Measurements from ENCODE around the gene AREL1. TPM values are rescaled to one million over a fixed set of nuclear protein-coding genes. Genes with fewer than 3 reads are reported as not detected.

The AREL1 gene
- total RNA-seq, 1 donor from 2014 or later, result 40.8 TPM

GRCh38 chr14:74658535-74659131 lies 54.2 kb downstream of the AREL1 start:
- DNase-seq (ENCODE audit: low spot score), result no peak

DNA sequence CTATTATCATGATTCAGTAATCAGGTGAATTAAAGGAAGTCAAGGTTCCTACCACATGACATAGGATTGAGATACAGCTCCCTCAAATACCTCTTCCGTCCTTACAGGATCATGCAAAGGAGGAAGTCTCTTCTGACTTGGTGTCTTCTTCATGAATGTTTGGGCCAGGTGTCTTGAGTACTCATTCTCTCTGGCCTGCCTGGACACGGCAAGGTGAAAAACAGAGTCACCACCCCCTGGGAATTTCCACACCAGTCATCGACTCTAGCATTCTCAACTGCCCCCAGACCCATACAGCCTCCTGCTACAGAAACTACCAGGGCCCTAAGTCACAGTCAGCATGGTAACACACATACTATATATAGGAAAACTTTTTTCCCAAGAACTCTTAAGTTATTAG lies 55.9 kb downstream of the AREL1 start:
- DNase-seq (ENCODE audit: low spot score), result no peak

GRCh38 chr14:74655599-74656395 lies 57.1 kb downstream of the AREL1 start:
- no peak for DNase-seq (ENCODE audit: low spot score)

DNA sequence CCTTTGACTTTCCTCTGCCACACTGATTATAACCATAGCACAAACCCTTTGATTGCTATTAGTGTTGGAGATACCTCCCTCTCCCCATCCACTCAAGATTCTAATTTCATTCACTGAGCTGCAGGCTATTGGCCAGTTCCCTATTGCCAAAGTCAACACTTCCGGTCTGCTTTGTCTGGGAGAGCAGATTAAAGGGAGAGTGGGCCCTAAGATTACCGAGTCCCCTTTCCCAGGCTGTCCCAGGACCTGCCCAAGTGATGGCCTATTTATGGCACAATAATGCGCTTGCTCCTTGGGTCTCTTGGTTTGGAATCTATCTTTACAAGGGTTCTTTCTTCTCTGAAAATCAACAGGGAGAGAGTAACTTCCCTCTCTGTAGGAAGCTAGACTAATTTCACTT lies 57.9 kb downstream of the AREL1 start:
- DNase-seq (ENCODE audit: low spot score), result no peak

DNA sequence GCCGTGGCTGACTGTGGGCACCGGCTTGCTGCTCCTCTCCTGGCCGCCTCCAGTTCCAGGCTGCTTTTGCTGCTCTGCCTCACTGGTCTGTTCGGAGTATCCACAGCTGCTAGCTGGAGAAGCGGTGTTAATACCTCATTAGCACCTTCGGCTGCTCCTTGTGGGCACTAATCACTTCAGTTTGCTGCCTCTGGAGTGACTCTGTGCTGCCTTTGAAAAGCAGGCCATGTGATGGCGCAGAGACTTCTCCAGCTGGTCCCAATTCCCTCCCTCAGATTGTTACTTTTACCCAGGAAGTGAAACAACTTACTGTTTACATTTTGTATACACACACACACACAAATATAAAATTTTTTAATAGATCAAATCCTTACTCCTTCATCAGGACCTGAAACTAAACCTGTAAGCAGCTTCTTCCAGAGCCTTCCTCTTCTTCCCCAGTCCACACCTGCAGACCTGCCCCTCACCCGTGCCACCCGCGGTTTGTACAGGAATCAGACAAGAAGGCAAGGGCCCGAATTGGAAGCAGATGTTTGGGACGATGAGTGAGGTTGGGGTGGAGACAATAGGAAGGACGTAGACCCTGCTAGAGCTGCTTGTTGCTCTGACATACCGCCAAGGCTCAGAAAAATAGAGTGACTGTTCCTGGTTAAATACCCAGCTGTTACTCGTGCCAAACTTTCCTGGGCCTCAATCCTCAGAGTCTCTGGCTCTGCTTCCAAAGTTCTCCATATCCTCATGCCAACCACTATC lies 59.3 kb downstream of the AREL1 start:
- DNase-seq (ENCODE audit: low spot score), result no peak

DNA sequence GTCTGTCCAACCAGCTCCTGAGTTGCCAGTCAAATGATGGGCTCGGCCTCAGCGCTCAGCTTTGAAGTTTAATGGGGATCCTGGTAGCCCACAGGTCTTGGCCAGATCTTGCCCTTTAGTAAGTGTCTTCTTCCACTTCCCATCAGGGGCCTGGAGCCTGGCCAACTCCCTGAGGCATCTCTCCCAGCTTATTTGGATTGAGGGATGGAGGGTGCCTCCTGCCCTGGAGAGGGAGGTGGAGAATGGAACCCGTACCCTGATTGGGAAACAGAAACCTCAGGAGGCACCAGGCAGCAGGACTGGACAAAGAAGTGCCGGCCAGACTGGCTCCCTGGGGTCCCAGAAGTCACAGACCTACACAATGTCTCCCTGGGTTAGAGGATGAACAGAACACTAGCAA lies 60.3 kb downstream of the AREL1 start:
- DNase-seq (ENCODE audit: low spot score), result no peak

- DNase-seq (ENCODE audit: low spot score), result no peak
These were observed 61.8 kb downstream of the AREL1 start for GRCh38 chr14:74650927-74651686.

GRCh38 chr14:74649673-74650072 lies 63.2 kb downstream of the AREL1 start:
- no peak for DNase-seq (ENCODE audit: low spot score)

DNA sequence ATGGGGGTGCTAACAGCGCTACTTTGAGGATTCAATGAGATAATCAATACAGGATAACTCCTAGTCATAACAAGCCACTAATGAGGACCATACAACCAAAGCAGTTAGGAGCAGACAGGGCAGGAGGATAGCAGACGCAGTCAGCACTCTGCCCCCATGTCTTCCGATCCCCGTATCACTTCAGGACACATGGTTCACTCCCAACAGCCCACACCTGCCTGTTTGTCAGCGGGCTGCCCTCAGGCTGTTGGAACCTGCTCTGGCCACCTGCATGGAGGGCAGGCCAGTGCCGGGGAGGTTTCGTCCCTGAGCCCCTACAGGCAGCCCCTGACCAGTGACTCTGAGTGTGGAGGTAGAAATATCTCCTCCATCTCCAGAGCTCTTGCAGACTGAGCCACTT lies 63.7 kb downstream of the AREL1 start:
- DNase-seq (ENCODE audit: low spot score), result no peak

DNA sequence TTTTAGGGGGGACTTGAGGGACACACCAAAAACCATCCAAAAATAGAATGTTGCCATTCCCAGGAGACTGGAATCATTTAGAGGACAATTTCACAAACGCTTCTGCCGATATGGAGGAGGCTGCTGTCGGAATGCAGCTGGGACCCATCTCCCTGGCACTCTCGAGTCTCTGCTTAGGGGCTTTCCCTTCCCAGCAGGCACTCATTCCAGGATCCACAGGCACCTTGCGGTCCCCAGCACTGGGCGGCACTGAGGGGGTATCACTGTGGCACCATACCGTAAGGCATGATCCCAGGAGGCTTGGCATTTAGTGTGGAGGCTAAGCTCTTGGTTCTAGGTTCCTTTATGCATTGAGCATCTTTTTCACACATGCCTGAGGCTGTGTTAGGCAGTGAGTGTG lies 64.3 kb downstream of the AREL1 start:
- no peak for DNase-seq (ENCODE audit: low spot score)

DNA sequence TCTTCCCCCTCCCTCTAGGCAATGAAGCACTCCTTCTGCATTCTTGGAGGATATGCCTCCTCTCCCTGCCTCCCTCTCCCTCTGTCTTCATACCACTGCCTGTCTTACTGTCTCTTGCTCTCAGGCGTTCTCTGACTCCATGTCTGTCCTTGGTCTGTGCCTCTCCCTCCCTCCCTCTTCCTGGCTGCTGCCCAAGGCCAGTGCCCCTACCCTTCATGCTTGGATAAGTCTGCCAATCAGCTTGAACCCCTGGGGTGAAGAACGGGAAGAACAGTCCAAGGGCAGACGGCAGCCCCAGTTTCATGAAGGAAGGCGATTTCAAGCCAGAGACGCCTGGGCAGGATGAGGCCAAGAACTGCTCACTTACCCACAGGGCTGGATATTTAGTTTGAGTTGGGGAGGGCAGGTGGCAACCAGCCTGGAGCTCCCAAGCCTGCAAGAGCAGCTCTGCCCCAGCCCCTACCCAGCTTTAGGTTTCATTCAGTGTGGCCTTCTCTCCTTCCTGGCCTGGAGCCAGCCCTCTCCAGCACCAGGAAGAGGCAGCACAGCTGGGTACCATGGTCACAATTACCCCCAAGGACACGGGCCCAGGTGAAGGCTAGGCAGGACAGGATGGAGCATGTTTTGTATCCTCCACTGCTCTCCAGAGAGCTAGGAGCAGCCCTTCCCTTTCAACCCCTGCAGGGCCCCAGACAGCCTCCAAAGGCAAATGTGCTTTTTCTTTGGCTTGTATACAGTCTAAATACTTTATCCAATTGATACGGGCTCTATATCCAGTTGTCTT lies 65.0 kb downstream of the AREL1 start:
- DNase-seq (ENCODE audit: low spot score), result peak; percentile 62

DNA sequence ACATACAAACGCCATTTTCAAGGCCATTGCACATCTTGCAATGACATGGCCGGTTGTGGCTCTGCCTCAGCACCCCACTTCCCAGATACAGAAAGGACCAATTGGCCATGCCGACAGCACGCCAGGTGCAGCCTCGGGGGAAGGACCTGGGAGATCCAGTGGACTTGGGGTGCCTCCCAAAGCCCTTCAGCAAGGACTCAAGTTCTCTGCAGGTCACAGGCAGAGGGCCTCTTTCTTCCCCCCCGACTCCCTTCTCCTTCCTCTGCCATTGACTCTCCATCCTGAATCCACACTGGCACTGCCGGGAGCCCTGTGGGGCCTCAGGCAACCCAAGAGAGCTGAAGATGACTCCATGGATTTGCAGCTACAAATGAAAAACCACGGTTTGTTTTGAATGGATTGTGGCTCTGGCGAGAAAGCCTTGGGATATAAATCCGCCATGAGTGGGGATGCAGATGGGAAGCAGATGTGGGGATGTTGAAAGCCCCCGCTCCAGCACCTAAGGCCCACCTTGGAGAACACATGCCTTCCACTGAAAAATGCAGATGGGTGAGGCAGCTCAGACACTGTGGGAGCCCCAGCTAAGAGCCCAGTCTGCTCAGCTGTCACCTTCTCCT lies 65.7 kb downstream of the AREL1 start:
- DNase-seq (ENCODE audit: low spot score), result no peak

DNA sequence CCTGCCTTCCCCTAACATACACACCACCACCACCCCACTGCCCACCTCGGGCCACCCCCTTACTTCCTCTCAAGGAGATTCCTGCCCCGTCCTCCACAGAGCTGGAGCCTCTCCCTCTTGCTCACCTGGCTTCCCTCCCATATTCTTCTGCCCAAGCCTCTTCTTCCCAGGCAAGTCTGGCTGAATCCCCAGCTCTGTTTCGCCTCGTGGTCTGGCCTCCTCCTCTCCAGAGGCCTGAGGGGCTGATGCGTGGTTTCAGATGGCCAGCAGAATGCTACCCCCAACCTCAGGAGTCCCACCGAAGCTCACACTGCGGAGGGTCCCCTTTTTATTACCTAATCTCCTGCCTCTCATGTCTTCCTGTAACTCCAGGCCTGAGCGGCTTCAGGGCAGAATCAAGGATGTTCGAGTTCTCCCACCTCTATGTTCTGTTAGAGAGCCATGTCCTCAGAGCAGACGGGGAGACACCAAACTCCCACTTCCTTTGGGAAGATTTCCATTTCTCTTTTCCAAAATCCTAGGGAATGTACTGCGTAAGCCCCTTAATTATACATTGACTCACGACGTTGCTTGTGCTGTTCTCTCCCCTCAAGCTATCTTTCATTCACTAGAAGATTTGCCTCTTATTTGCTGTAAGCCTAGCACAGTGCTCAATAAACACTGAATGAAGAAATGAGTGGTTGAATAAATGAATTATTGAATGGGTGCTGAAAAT lies 67.0 kb downstream of the AREL1 start:
- no peak for DNase-seq (ENCODE audit: low spot score)

- no peak for DNase-seq (ENCODE audit: low spot score)
These were observed 67.6 kb downstream of the AREL1 start for GRCh38 chr14:74645244-74645643.

GRCh38 chr14:74641601-74642391 lies 71.1 kb downstream of the AREL1 start:
- DNase-seq (ENCODE audit: low spot score), result no peak

DNA sequence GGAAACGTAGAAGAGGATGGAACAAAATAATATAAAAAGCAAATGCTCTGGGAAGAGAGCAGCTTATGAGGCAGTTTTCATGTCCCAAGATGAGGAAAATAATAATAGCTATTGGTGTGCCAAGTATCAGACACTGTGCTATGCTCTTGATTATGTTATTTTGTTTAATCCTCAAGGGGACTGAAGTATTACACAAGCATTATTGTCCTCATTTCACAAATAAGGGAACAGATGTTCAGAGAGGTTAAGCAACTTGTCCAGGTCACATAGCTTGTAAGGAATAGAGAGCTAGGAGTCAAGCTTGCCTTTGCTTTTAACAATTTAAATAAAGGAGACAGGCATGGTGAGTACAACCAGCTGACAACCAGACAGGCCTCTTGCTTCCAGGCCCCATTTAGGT lies 73.9 kb downstream of the AREL1 start:
- no peak for DNase-seq (ENCODE audit: low spot score)

DNA sequence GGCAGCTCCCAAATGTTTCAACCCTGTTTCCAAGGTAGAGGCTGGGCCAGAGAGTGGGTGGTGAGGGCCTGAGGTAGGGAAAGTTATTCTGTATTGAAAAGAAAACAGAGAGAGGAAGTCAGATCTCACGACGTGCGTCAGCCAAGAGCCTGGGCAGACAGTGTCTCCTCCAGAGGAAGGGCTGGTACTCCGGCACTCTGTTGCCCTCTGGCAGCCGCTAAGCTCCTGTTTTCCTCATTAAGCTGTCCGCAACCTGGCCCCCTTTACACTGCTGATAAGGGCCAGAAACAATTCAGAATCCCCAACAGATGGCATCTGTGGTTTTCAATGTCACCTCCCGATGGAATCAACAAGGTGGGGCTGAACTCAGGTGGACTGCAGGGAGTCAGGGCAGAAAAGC lies 74.8 kb downstream of the AREL1 start:
- DNase-seq (ENCODE audit: low spot score), result no peak

DNA sequence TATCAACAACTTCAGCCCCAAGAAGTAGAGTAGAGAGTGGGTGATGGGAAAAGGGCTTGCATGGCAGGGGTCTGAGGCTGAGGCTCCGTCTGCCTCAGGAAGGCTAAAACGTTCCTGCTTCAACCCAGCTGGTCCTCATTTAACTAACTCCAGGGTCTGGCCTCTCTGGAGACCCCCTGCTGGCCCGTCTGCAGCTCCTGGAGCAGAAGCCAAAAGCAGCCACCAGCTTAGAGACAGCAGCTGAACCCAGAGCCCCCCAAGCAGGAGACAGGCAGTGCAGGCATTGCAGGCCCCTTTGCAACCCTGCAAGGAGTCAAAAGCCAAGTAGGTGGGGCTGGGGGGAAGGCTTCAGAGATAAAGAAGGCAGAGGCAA lies 75.7 kb downstream of the AREL1 start:
- DNase-seq (ENCODE audit: low spot score), result no peak

- DNase-seq (ENCODE audit: low spot score), result no peak
These were observed 76.3 kb downstream of the AREL1 start for GRCh38 chr14:74636424-74637177.

Measured in ureter (tissue), 1 donor.